Ovary (tissue), 3 donors: Measurements from ENCODE around the gene ARHGEF12.

Source experiments
- CTCF ChIP-seq, 3 donors: fragments of 450-650 bp in 2 of 3; fragments of 200-600 bp in 1 of 3; IDR thresholded peaks; one replicate each; pipeline versions ENCODE4 v1.5.1 to v1.8.0; 2016 to 2022; ENCODE audit warnings: antibody characterized with exemption in 3 of 3, mild to moderate bottlenecking in 1 of 3
- EP300 ChIP-seq: sonication (generic); formaldehyde crosslinking; IDR thresholded peaks from one replicate; pipeline ENCODE4 v1.6.1; 2017; ENCODE audit warnings: antibody characterized with exemption
- POLR2A ChIP-seq: fragments of 450-650 bp; IDR thresholded peaks from one replicate; pipeline ENCODE4 v1.6.1; 2017; ENCODE audit warnings: antibody characterized with exemption, mild to moderate bottlenecking, moderate library complexity
- donor health status: DM: no; HTN: no; CAD: no.

GRCh38 chr11:120333801-120334200 is 2.4 kb upstream of the ARHGEF12 start:
- TF ChIP-seq EP300 (no peak), CTCF (IDR thresholded peaks at IDR 0.05) (no peak), POLR2A (no peak)
